Mesodermal cell (in vitro differentiated cells): ENCODE results near the gene CCDC38.
"Not testable (repeated sequence)": the region's sequence is repeated elsewhere in the genome, so short reads cannot be mapped to it uniquely, and the experiment has no call there.

ENCODE experiments used
- H3K27ac ChIP-seq: 2 replicates; pipeline ENCODE4 v1.7.0; 2013; ENCODE audit warnings: mild to moderate bottlenecking, low read depth, low read length, moderate library complexity; ENCODE audit not compliant: severe bottlenecking
- H3K36me3 ChIP-seq: 2 replicates; pipeline ENCODE4 v1.7.1; 2013; ENCODE audit warnings: mild to moderate bottlenecking, low read length, moderate library complexity; ENCODE audit not compliant: control insufficient read depth, insufficient read depth
- H3K4me1 ChIP-seq: one replicate; pipeline ENCODE4 v1.7.1; 2013; ENCODE audit warnings: mild to moderate bottlenecking, low read length; ENCODE audit not compliant: insufficient read depth, control insufficient read depth, poor library complexity, severe bottlenecking
- H3K4me3 ChIP-seq: 2 replicates; pipeline ENCODE4 v1.7.0; 2013; ENCODE audit warnings: low read length, control low read depth, mild to moderate bottlenecking; ENCODE audit not compliant: insufficient read depth, poor library complexity, severe bottlenecking; ENCODE audit errors: extremely low read depth
- H3K9me3 ChIP-seq: 2 replicates; pipeline ENCODE4 v1.7.1; 2013; ENCODE audit warnings: mild to moderate bottlenecking, low read length, moderate library complexity; ENCODE audit not compliant: control insufficient read depth
- WGBS, 2 experiments: methylation state at CpG; one replicate each; pipeline ENCODE4 v1.1.5; 2013; ENCODE audit warnings: missing lambda C conversion rate in 2 of 2; ENCODE audit not compliant: insufficient coverage in 2 of 2; 5-methylcytosine and 5-hydroxymethylcytosine counted together

CCDC38 gene

DNA sequence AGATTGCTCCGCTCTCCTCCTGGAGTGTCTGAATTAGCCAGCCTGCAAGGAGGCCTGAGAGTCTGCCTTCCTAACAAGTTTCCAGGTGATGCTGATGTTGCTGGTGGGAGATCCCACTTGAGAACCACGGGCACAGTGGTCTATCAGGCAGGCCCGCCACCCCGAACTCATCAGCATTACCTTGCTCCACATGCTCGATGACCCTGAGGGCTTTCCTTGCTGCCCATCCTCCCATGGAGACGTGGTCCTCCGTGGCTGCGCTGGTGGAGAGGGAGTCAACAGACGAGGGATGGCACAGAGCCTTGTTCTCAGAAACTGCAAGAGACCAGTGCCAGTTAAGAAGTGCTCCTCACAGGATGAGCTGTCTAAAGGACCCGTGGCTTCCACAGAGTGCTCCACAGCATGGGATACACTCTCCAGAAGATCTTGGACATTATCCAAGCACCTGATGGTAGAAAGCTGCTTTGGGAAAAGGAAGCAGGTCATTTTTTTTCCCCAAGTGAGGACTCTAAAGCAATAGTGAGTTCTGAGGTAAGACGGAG lies 35.4 kb upstream of the CCDC38 start:
- Histone ChIP-seq H3K4me1 (no peaks in the 10 kb centered on the region), H3K36me3 (no peaks in the 10 kb centered on the region), H3K27ac (no peak overlapping the region), H3K9me3 (no peaks in the 10 kb centered on the region), H3K4me3 (no peak overlapping the region)
- 83 to 88% methylated on average over 8 to 11 of the region's 11 CpGs for WGBS, 2 experiments

DNA sequence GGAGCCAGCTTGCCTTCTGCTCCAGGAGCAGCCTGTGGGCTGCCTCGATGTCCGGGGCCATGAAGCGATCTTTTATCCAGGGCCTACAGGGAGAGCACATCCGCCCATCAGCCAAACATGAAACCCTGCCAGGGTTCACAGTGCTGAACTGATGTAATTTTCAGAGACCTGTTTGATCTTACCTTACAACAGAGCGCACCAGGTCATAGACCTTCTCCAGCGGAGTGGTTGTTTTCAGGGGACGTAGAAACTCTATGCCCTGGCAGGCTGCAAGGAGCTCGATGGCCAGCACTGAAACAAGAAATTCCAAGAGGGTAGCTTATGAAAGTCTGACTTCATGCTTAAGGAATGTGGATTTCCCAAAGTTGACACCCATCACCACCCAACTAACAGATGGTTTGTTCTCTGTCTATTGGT lies 34.0 kb upstream of the CCDC38 start:
- Histone ChIP-seq H3K36me3 (no peaks in the 10 kb centered on the region), H3K4me3 (no peak overlapping the region), H3K27ac (no peak overlapping the region), H3K4me1 (no peaks in the 10 kb centered on the region), H3K9me3 (no peaks in the 10 kb centered on the region)
- 95% methylated on average over 4 to 7 of the region's 8 CpGs for WGBS, 2 experiments

DNA sequence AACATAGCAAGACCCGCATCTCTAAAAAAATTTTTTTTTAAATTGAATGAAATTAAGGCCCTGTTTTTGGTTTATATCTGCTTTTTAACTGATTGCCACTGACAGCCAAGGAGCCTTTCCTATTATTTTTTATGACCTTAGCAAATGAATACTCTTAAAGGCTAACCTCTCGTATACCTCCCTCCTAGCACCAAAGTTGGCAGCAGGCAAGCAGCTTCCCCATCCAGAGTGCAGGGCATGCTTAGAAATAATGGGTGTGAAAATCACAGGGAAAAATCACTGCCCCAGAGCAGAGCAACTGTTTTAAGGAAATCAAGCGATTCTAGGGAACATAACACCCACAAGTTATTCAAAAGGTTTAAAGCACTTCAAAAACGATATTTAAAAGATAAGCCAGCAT lies 33.1 kb upstream of the CCDC38 start:
- Histone ChIP-seq H3K27ac (no peak overlapping the region), H3K36me3 (no peaks in the 10 kb centered on the region), H3K4me3 (no peak overlapping the region), H3K9me3 (no peaks in the 10 kb centered on the region), H3K4me1 (no peaks in the 10 kb centered on the region)
- WGBS, 2 experiments, result 75 to 95% methylated on average over 1 to 2 of the region's 4 CpGs

DNA sequence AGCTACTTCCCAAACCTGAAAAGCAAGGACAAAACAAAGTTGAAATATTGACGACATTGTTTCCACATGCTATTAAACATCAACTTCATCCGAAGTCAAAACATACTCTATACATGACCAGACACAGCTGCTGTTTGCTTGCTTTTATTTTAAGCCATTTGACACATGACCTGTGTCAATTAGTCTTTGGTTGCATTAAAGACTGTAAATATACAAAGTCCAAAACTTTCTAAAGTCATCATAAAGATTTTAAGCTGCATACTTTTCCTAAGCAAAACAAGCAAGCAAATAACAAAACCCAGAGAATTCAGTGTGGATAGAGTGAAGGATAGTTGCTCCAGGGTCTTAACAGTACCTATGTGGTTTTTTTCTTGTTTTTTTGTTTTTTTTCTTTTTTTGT lies 31.9 kb upstream of the CCDC38 start:
- H3K4me1 ChIP-seq, result no peaks in the 10 kb centered on the region
- H3K9me3 ChIP-seq, result no peaks in the 10 kb centered on the region
- WGBS, 2 experiments, result 83 to 85% methylated on average over 2 of the region's 2 CpGs
- H3K4me3 ChIP-seq, result no peak overlapping the region
- no peaks in the 10 kb centered on the region for H3K36me3 ChIP-seq
- no peak overlapping the region for H3K27ac ChIP-seq

DNA sequence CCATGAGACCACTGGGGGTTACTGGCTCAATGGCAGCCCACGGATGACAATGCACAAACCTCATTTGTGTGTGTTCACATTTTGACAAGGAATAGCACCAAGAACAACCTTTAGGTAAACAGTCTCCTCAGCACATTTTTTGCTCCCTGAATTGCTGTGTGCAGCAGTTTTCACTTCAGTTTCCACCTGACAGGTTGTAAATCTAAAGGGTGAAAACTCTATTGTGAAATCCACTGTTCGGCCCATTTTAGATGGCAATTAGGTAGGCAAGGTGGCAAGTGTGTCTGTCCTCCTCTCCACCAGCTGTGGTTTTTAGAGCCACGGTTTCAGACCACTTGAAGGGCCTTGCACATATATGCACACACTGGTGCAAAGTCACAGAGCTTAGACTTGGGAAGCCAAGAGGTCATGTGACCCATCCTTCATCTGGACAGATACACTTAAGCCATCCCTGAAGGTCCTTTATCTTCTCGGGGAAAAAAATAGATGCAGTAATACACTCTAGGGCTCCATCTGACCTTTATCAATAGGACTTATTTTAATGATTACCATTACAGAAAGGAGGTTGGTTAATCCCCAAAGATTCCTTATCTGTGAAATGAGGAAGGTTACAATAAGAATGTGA lies 30.5 kb upstream of the CCDC38 start:
- Histone ChIP-seq H3K4me1 (no peaks in the 10 kb centered on the region), H3K36me3 (no peaks in the 10 kb centered on the region), H3K9me3 (no peaks in the 10 kb centered on the region), H3K27ac (no peak overlapping the region), H3K4me3 (no peak overlapping the region)
- 85 to 91% methylated on average over 2 to 3 of the region's 4 CpGs for WGBS, 2 experiments

DNA sequence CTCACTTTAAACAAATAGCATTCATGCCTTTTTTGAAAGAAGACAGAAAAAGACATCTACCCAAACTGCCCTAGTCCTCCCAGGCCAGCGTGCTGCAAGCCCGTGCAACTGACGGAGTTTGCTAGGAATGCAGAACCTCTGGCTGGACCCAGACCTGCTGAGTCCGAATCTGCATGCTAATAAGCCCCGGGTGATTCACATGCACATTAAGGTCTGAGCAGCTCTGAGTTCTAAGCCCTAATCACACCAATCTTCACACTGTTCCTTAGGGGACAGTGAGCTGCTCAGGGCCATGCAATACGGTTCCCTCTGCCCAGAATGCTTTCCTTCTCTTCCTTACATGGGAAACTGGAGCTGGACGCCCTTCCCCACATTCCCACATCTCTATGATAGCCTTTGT lies 28.5 kb upstream of the CCDC38 start:
- no peak overlapping the region for H3K27ac ChIP-seq
- H3K4me3 ChIP-seq, result no peak overlapping the region
- no peaks in the 10 kb centered on the region for H3K4me1 ChIP-seq
- H3K9me3 ChIP-seq, result no peaks in the 10 kb centered on the region
- no peaks in the 10 kb centered on the region for H3K36me3 ChIP-seq
- WGBS, 2 experiments, result 28 to 51% methylated on average over 5 to 6 of the region's 7 CpGs

DNA sequence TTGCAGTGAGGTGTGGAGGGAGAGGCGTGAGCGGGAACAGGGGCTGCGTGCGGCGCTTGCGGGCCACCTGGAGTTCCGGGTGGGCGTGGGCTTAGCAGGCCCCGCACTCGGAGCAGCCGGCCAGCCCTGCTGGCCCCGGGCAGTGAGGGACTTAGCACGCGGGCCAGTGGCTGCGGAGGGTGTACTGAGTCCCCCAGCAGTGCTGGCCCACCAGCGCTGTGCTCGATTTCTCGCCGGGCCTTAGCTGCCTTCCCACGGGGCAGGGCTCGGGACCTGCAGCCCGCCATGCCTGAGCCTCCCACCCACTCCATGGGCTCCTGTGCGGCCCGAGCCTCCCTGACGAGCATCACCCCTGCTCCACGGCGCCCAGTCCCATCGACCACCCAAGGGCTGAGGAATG lies 26.7 kb upstream of the CCDC38 start:
- not testable (repeated sequence) for H3K36me3 ChIP-seq, H3K27ac ChIP-seq, H3K4me1 ChIP-seq, H3K4me3 ChIP-seq, H3K9me3 ChIP-seq
- WGBS, 2 experiments, result 100% methylated on average over 2 to 13 of the region's 28 CpGs

DNA sequence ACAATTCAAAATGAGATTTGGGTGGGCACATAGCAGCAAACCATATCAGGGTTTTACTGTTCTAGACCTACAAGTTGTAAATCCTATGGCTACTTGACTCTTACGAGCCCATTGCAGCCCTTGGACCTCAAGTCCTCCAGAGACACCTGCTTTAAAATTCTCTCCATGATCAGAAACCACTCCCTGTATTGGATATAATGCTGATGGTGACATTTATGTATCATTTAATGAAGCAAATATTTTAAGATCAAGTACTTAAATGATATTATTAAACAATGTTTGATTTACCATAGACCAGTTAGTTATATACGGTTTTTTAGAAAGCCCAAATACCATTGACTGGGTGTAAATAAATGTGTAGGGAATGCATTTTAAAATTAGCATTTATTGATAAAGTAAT lies 24.9 kb upstream of the CCDC38 start:
- H3K36me3 ChIP-seq, result no peaks in the 10 kb centered on the region
- no peak overlapping the region for H3K27ac ChIP-seq
- no peaks in the 10 kb centered on the region for H3K9me3 ChIP-seq
- H3K4me3 ChIP-seq, result no peak overlapping the region
- H3K4me1 ChIP-seq, result no peaks in the 10 kb centered on the region
- WGBS, 2 experiments, result 83% methylated on average over 1 of the region's 2 CpGs; no CpG with 5 or more reads in 1 of the 2 experiments

DNA sequence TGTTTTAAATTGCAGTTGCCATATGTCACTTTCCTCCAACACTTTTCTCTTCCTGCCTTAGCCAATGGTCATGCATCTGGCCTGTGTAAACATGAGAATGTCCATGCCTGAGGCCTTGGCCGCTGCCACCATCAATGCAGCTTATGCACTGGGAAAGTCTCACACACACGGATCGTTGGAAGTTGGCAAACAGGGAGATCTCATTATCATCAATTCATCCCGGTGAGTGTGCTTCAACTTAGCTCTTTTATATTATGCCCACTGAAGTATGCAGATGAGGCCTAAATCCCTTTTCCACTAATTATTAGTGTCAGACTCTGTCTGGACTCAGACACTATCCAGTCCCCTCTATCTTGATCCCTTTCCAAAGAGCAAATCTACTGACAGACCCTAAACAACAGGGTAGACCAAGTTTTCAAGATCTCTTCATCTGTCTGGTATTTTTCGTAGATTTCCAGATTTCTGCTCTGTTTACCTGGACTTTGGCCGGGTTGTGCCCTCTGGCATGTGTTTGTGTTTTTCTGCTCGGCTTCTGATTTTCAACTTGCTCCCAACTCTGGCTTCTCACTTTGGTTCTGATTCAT lies 24.0 kb upstream of the CCDC38 start:
- H3K27ac ChIP-seq, result no peak overlapping the region
- no peak overlapping the region for H3K4me3 ChIP-seq
- no peaks in the 10 kb centered on the region for H3K36me3 ChIP-seq
- no peaks in the 10 kb centered on the region for H3K4me1 ChIP-seq
- H3K9me3 ChIP-seq, result no peaks in the 10 kb centered on the region
- whole genome bisulfite sequencing, 2 experiments, result 88 to 93% methylated on average over 7 of the region's 7 CpGs

DNA sequence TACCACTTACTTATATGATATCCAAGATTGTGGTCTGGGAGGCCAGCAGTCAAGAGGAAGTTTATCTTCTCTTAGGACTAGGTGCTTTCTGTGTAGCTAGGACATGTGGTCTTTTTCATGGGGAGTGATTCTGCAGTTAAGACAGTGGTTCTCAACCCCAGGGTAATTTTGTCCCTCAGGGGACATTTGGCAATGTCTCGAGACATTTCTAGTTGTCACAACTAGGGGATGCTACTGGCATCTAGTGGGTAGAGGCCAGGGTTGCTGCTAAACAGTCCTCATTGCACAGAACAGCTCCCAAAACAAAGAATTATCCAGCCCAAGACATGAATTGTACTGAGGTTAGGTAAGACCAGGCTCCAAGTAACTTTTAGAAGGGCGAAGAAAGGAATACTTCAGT lies 20.7 kb upstream of the CCDC38 start:
- Histone ChIP-seq H3K9me3 (no peaks in the 10 kb centered on the region), H3K27ac (no peak overlapping the region), H3K4me3 (no peak overlapping the region), H3K4me1 (no peaks in the 10 kb centered on the region), H3K36me3 (no peaks in the 10 kb centered on the region)
- WGBS, 2 experiments, result no CpG with 5 or more reads among the region's 2 CpGs

DNA sequence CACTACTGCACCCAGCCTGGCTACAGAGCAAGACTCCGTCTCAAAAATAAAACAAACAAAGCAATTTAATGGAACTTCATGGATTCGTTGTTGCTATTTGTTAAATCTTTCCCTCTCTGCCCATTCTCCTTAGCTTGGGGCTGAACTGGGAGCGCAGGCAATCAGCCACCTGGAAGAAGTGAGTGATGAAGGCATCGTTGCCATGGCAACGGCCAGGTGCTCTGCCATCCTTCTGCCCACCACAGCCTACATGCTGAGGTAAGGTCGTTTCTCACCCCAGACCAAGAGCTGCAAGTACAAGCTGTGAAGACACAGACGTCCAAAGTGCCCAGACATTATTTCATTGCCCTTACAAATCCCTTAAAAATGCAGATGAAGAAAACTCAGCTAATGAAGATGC lies 19.8 kb upstream of the CCDC38 start:
- WGBS, 2 experiments, result 84 to 93% methylated on average over 2 to 6 of the region's 7 CpGs
- no peak overlapping the region for H3K27ac ChIP-seq
- no peak overlapping the region for H3K4me3 ChIP-seq
- no peaks in the 10 kb centered on the region for H3K4me1 ChIP-seq
- no peaks in the 10 kb centered on the region for H3K36me3 ChIP-seq
- no peaks in the 10 kb centered on the region for H3K9me3 ChIP-seq
